Measurements from ENCODE around the gene CFAP157. TPM values are rescaled to one million over a fixed set of nuclear protein-coding genes. Genes with fewer than 3 reads are reported as not detected.

CFAP157 gene
- total RNA-seq, 1 donor from 2014 or later: 0.10 TPM

GRCh38 chr9:127693143-127693542 lies 13.6 kb upstream of the CFAP157 start:
- no peak for DNase-seq (ENCODE audit: low read depth)

- DNase-seq (ENCODE audit: low read depth): no peak
These were observed 13.1 kb upstream of the CFAP157 start for GRCh38 chr9:127693697-127694096.

GRCh38 chr9:127694890-127695720 lies 11.7 kb upstream of the CFAP157 start:
- no peak for DNase-seq (ENCODE audit: low read depth)

- DNase-seq (ENCODE audit: low read depth): no peak
These were observed 9.2 kb upstream of the CFAP157 start for GRCh38 chr9:127697575-127697974.

GRCh38 chr9:127698386-127698785 lies 8.4 kb upstream of the CFAP157 start:
- DNase-seq (ENCODE audit: low read depth): no peak

GRCh38 chr9:127698985-127699670 lies 7.7 kb upstream of the CFAP157 start:
- DNase-seq (ENCODE audit: low read depth): peak; percentile 93

GRCh38 chr9:127700140-127700539 lies 6.6 kb upstream of the CFAP157 start:
- no peak for DNase-seq (ENCODE audit: low read depth)

GRCh38 chr9:127700594-127701255 lies 6.1 kb upstream of the CFAP157 start:
- no peak for DNase-seq (ENCODE audit: low read depth)

GRCh38 chr9:127703289-127703946 lies 3.4 kb upstream of the CFAP157 start:
- no peak for DNase-seq (ENCODE audit: low read depth)

GRCh38 chr9:127705577-127706379 lies 1.0 kb upstream of the CFAP157 start:
- no peak for DNase-seq (ENCODE audit: low read depth)

- no peak for DNase-seq (ENCODE audit: low read depth)
These were observed 978 bp downstream of the CFAP157 start for GRCh38 chr9:127707766-127708165.

- no peak for DNase-seq (ENCODE audit: low read depth)
These were observed 2.3 kb downstream of the CFAP157 start for GRCh38 chr9:127708952-127709587.

GRCh38 chr9:127710204-127710783 lies 3.5 kb downstream of the CFAP157 start:
- DNase-seq (ENCODE audit: low read depth): no peak

- no peak for DNase-seq (ENCODE audit: low read depth)
These were observed 4.5 kb downstream of the CFAP157 start for GRCh38 chr9:127711226-127711701.

- no peak for DNase-seq (ENCODE audit: low read depth)
These were observed 5.1 kb downstream of the CFAP157 start for GRCh38 chr9:127711831-127712274.

- no peak for DNase-seq (ENCODE audit: low read depth)
These were observed 5.6 kb downstream of the CFAP157 start for GRCh38 chr9:127712371-127712770.

GRCh38 chr9:127712867-127713266 lies 6.1 kb downstream of the CFAP157 start:
- no peak for DNase-seq (ENCODE audit: low read depth)

GRCh38 chr9:127714020-127714750 lies 7.4 kb downstream of the CFAP157 start:
- no peak for DNase-seq (ENCODE audit: low read depth)

- no peak for DNase-seq (ENCODE audit: low read depth)
These were observed 8.2 kb downstream of the CFAP157 start for GRCh38 chr9:127714951-127715469.

Measured in renal cortical epithelial cell (primary cell).